Measurements from ENCODE around the gene USH2A.

DNA sequence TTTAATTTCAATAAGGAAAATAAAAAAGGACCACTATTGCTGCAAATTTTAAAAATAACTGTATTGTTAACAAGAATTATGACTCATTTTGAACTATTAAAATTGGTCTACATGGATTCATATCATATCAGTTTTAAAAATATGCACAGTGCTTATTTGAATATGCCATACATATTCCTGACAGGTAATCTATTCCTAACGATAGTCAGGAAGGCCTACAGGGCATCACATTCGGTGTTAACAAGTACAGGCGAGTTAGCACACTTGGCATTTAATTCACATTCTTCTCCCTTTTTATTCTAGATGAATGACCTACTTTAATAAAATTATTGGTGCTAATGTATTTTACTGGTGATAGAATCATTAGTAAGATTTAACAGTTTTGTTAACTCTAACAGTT is 174.6 kb downstream of the USH2A start:
- TF ChIP-seq, protein P1, sequence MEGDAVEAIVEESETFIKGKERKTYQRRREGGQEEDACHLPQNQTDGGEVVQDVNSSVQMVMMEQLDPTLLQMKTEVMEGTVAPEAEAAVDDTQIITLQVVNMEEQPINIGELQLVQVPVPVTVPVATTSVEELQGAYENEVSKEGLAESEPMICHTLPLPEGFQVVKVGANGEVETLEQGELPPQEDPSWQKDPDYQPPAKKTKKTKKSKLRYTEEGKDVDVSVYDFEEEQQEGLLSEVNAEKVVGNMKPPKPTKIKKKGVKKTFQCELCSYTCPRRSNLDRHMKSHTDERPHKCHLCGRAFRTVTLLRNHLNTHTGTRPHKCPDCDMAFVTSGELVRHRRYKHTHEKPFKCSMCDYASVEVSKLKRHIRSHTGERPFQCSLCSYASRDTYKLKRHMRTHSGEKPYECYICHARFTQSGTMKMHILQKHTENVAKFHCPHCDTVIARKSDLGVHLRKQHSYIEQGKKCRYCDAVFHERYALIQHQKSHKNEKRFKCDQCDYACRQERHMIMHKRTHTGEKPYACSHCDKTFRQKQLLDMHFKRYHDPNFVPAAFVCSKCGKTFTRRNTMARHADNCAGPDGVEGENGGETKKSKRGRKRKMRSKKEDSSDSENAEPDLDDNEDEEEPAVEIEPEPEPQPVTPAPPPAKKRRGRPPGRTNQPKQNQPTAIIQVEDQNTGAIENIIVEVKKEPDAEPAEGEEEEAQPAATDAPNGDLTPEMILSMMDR (IDR thresholded peaks at IDR 0.05) = no peak
- TF ChIP-seq EP300 (IDR thresholded peaks at IDR 0.05) (no peak), POLR2A (IDR thresholded peaks at IDR 0.05) (no peak)

All from tibial nerve (tissue), 4 donors.